Mesothelial cell of epicardium (in vitro differentiated cells): Measurements from ENCODE around the gene CLPTM1L. TPM values are rescaled to one million over a fixed set of nuclear protein-coding genes. Genes with fewer than 3 reads are reported as not detected.

ENCODE experiments used
- DNase-seq, 2 experiments: peaks; one replicate each; pipeline ENCODE4 v3.0.0; 2021; ENCODE audit warnings: low spot score in 2 of 2; ENCODE audit not compliant: unreplicated experiment in 2 of 2
- H3K27ac Mint-ChIP-seq: 2 replicates; pipeline ENCODE4 v1.8.0; 2021; ENCODE audit warnings: mixed read lengths
- H3K27me3 Mint-ChIP-seq: 2 replicates; pipeline ENCODE4 v1.8.0; 2021; ENCODE audit warnings: low read depth, mixed read lengths
- H3K36me3 Mint-ChIP-seq: 2 replicates; pipeline ENCODE4 v1.8.0; 2021; ENCODE audit warnings: mixed read lengths
- H3K4me1 Mint-ChIP-seq: 2 replicates; pipeline ENCODE4 v1.8.0; 2021; ENCODE audit warnings: mixed read lengths
- H3K4me3 Mint-ChIP-seq: 2 replicates; pipeline ENCODE4 v1.8.0; 2021; ENCODE audit warnings: mild to moderate bottlenecking, moderate library complexity, mixed read lengths
- H3K9me3 Mint-ChIP-seq: 2 replicates; pipeline ENCODE4 v1.8.0; 2021; ENCODE audit warnings: mixed read lengths
- CTCF ChIP-seq: fragments of 200-600 bp; sonication (generic); IDR thresholded peaks from one replicate; pipeline ENCODE4 v1.5.0; 2021; ENCODE audit warnings: antibody characterized with exemption; ENCODE audit not compliant: unreplicated experiment
- total RNA-seq: library from RNA; stranded (reverse); gene quantifications from 3 replicates; pipeline ENCODE4 v1.2.1, GENCODE V29; 2021

Gene CLPTM1L
- total RNA-seq, 1 donor from 2014 or later = 83.7 TPM

- Mint-ChIP-seq H3K4me3 (no peak overlapping the region), H3K36me3 (peaks cover 51% of the 10 kb centered on the region), H3K27ac (no peak overlapping the region), H3K27me3 (no peaks in the 10 kb centered on the region), H3K4me1 (peaks cover 2% of the 10 kb centered on the region), H3K9me3 (peaks cover 10% of the 10 kb centered on the region)
- no peak for TF ChIP-seq CTCF
- no peak for DNase-seq
Measured at GRCh38 chr5:1322036-1322900, 22.6 kb downstream of the CLPTM1L start.

- TF ChIP-seq CTCF = no peak
- H3K9me3 Mint-ChIP-seq = peaks cover 5% of the 10 kb centered on the region
- no peak overlapping the region for H3K27ac Mint-ChIP-seq
- H3K27me3 Mint-ChIP-seq = no peaks in the 10 kb centered on the region
- no peak overlapping the region for H3K4me3 Mint-ChIP-seq
- peaks cover 3% of the 10 kb centered on the region for H3K4me1 Mint-ChIP-seq
- no peak for DNase-seq
- H3K36me3 Mint-ChIP-seq = peaks cover 44% of the 10 kb centered on the region
Measured at GRCh38 chr5:1321576-1321975, 23.3 kb downstream of the CLPTM1L start.

- Mint-ChIP-seq H3K4me3 (no peak overlapping the region), H3K36me3 (peaks cover 36% of the 10 kb centered on the region), H3K27ac (no peak overlapping the region), H3K27me3 (no peaks in the 10 kb centered on the region), H3K4me1 (peaks cover 6% of the 10 kb centered on the region), H3K9me3 (no peaks in the 10 kb centered on the region)
- no peak for DNase-seq
- TF ChIP-seq CTCF = no peak
Measured at GRCh38 chr5:1320436-1321344, 24.2 kb downstream of the CLPTM1L start.

GRCh38 chr5:1319436-1320256 lies 25.3 kb downstream of the CLPTM1L start:
- H3K36me3 Mint-ChIP-seq = peaks cover 32% of the 10 kb centered on the region

More at GRCh38 chr5:1319436-1320256, 25.3 kb downstream of the CLPTM1L start:
- Mint-ChIP-seq H3K27ac (no peak overlapping the region), H3K4me3 (no peak overlapping the region), H3K9me3 (no peaks in the 10 kb centered on the region), H3K27me3 (no peaks in the 10 kb centered on the region), H3K4me1 (peaks cover 6% of the 10 kb centered on the region)
- TF ChIP-seq CTCF = no peak
- DNase-seq = no peak
